ENCODE results near the gene MBTD1. TPM values are rescaled to one million over a fixed set of nuclear protein-coding genes. Genes with fewer than 3 reads are reported as not detected.

Gene MBTD1
- total RNA-seq, 1 experiment from 2014 or later = 18.7 TPM

DNA sequence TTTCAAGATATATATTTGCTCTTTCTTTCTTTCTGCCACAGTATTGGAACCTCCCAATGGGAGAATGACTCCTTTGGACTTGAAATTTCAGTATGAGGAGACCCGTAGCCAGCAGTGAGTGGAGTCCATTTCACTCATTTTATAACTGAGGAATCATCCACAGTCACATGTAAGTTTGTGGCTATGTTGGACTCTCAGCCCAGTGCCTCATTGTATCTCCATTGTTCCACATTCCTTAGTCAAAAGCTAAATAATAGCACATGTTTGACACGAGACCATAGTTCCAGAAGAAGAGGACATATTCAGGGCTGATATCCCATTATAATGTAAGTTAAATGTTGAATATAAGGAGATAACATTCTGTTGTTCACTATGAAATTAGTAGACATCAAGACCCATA is 126.5 kb downstream of the MBTD1 start:
- intact Hi-C loops (cut with micrococcal nuclease; ENCODE audit: unreplicated experiment) = no loop called here
- ChIA-PET CTCF (no interaction called here), POLR2A (ENCODE audit: low non-redundant PET) (no interaction called here)
- Histone ChIP-seq H3K27me3 (replicated peaks; ENCODE audit: insufficient read depth, low read depth, low read length, poor library complexity) (no peaks in the 10 kb centered on the region), H3K4me3 (ENCODE audit: low read depth, low read length, poor library complexity, severe bottlenecking) (no peak overlapping the region), H3K27ac (ENCODE audit: low read depth, low read length, poor library complexity, severe bottlenecking) (no peak overlapping the region), H3K36me3 (ENCODE audit: insufficient read depth, low read length, poor library complexity, severe bottlenecking) (no peaks in the 10 kb centered on the region), H3K4me1 (ENCODE audit: insufficient read depth, low read length, poor library complexity, severe bottlenecking) (no peaks in the 10 kb centered on the region), H3K9me3 (ENCODE audit: low read depth, low read length, poor library complexity, severe bottlenecking) (no peaks in the 10 kb centered on the region)
- no TSS peak for BruUV-seq (replicated peaks)
- DNase-seq (ENCODE audit: low spot score) = no peak
- TF ChIP-seq EZH2 (IDR thresholded peaks at IDR 0.05; ENCODE audit: borderline replicate concordance, low read depth, low read length, poor library complexity, severe bottlenecking) = no peak
- TF ChIP-seq, protein P1, sequence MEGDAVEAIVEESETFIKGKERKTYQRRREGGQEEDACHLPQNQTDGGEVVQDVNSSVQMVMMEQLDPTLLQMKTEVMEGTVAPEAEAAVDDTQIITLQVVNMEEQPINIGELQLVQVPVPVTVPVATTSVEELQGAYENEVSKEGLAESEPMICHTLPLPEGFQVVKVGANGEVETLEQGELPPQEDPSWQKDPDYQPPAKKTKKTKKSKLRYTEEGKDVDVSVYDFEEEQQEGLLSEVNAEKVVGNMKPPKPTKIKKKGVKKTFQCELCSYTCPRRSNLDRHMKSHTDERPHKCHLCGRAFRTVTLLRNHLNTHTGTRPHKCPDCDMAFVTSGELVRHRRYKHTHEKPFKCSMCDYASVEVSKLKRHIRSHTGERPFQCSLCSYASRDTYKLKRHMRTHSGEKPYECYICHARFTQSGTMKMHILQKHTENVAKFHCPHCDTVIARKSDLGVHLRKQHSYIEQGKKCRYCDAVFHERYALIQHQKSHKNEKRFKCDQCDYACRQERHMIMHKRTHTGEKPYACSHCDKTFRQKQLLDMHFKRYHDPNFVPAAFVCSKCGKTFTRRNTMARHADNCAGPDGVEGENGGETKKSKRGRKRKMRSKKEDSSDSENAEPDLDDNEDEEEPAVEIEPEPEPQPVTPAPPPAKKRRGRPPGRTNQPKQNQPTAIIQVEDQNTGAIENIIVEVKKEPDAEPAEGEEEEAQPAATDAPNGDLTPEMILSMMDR (conservative IDR thresholded peaks at IDR 0.05; ENCODE audit: low read depth, low read length) = no peak

DNA sequence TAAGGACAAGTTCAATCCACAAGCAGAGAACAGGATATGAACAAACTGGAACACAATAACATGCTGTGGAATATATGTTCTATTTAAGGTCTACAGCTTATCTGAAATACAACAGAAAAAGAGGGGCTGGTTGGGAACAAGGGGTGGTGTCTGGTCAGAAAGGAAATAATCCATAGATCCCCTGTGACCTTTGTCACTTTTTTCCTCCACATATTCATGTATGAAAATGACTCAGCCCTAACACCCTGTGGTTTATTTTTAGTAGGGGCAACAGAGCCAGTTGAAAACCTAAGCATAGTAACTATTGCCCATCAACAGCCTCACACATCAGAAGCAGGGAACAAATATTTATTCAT is 126.9 kb downstream of the MBTD1 start:
- Histone ChIP-seq H3K9me3 (ENCODE audit: low read depth, low read length, poor library complexity, severe bottlenecking) (no peaks in the 10 kb centered on the region), H3K4me1 (ENCODE audit: insufficient read depth, low read length, poor library complexity, severe bottlenecking) (no peaks in the 10 kb centered on the region), H3K36me3 (ENCODE audit: insufficient read depth, low read length, poor library complexity, severe bottlenecking) (no peaks in the 10 kb centered on the region), H3K27ac (ENCODE audit: low read depth, low read length, poor library complexity, severe bottlenecking) (no peak overlapping the region), H3K4me3 (ENCODE audit: low read depth, low read length, poor library complexity, severe bottlenecking) (no peak overlapping the region), H3K27me3 (replicated peaks; ENCODE audit: insufficient read depth, low read depth, low read length, poor library complexity) (no peaks in the 10 kb centered on the region)
- BruUV-seq (replicated peaks) = no TSS peak
- intact Hi-C loops (cut with micrococcal nuclease; ENCODE audit: unreplicated experiment) = no loop called here
- no peak for DNase-seq (ENCODE audit: low spot score)
- CTCF ChIA-PET = no interaction called here
- no peak for TF ChIP-seq EZH2 (IDR thresholded peaks at IDR 0.05; ENCODE audit: borderline replicate concordance, low read depth, low read length, poor library complexity, severe bottlenecking)
- TF ChIP-seq, protein P1 (conservative IDR thresholded peaks at IDR 0.05; ENCODE audit: low read depth, low read length) = no peak
- POLR2A ChIA-PET (ENCODE audit: low non-redundant PET) = no interaction called here

DNA sequence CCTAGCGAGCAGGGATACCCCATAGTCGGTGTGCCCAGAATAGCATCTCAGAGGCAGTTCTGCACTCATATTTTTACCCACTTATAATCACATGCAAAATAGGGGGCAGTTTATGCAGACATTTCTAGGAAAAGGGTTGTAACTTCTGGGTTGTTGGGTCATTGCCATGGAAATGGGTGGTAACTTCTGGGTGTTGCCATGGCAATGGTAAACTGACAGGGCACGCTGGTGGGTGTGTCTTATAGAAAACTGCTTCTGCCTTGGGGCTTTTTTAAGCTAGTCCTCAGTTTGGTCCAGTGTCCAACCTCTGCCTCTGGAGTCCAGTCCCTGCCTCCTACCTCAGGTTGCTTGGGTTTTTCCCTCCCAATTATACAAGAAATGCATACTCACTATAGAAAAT is 131.8 kb downstream of the MBTD1 start:
- H3K4me1 ChIP-seq (ENCODE audit: insufficient read depth, low read length, poor library complexity, severe bottlenecking) = no peaks in the 10 kb centered on the region
- BruUV-seq (replicated peaks) = no TSS peak
- no peak for DNase-seq (ENCODE audit: low spot score)
- POLR2A ChIA-PET (ENCODE audit: low non-redundant PET) = no interaction called here
- no peaks in the 10 kb centered on the region for H3K9me3 ChIP-seq (ENCODE audit: low read depth, low read length, poor library complexity, severe bottlenecking)
- no peaks in the 10 kb centered on the region for H3K27me3 ChIP-seq (replicated peaks; ENCODE audit: insufficient read depth, low read depth, low read length, poor library complexity)
- no peak overlapping the region for H3K27ac ChIP-seq (ENCODE audit: low read depth, low read length, poor library complexity, severe bottlenecking)
- no peaks in the 10 kb centered on the region for H3K36me3 ChIP-seq (ENCODE audit: insufficient read depth, low read length, poor library complexity, severe bottlenecking)
- intact Hi-C loops (cut with micrococcal nuclease; ENCODE audit: unreplicated experiment) = no loop called here
- TF ChIP-seq, protein P1 (conservative IDR thresholded peaks at IDR 0.05; ENCODE audit: low read depth, low read length) = no peak
- no peak for TF ChIP-seq EZH2 (IDR thresholded peaks at IDR 0.05; ENCODE audit: borderline replicate concordance, low read depth, low read length, poor library complexity, severe bottlenecking)
- CTCF ChIA-PET = interaction anchor here (0.5 kb wide), 1 partner anchor 111 kb away, joined by 4 read pairs; no protein-coding TSS in a partner anchor
- H3K4me3 ChIP-seq (ENCODE audit: low read depth, low read length, poor library complexity, severe bottlenecking) = no peak overlapping the region

Other genes with a start within 250 kb of the MBTD1 start
- gene SPAG9, start 139.2 kb downstream of the MBTD1 start, total RNA-seq (2021) = 82.0 and 84.9 TPM in 2 replicates
- gene NME1, start 106.5 kb downstream of the MBTD1 start, total RNA-seq (2021) = 445 and 498 TPM in 2 replicates
- 776 and 780 TPM in 2 replicates for gene NME2, start 93.6 kb downstream of the MBTD1 start, total RNA-seq (2021)
- gene UTP18, start 497 bp upstream of the MBTD1 start, total RNA-seq (2021) = 96.5 and 107 TPM in 2 replicates